CD4-positive, alpha-beta T cell treated with Interferon gamma for 1 hour (primary cell): ENCODE data around the gene MRPL55.

ENCODE experiments used
- DNase-seq: peaks from one replicate; pipeline ENCODE4 v3.0.0-alpha.2; 2020

The MRPL55 gene

GRCh38 chr1:228147151-228147693, 38.1 kb upstream of the MRPL55 start:
- DNase-seq: no peak

- no peak for DNase-seq
These were observed 37.5 kb upstream of the MRPL55 start for GRCh38 chr1:228146417-228147150.

- DNase-seq: no peak
These were observed 36.6 kb upstream of the MRPL55 start for GRCh38 chr1:228145463-228146416.

- no peak for DNase-seq
These were observed 35.9 kb upstream of the MRPL55 start for GRCh38 chr1:228144993-228145343.

GRCh38 chr1:228144193-228144992, 35.3 kb upstream of the MRPL55 start:
- no peak for DNase-seq

GRCh38 chr1:228143480-228144192, 34.5 kb upstream of the MRPL55 start:
- DNase-seq: no peak

GRCh38 chr1:228142701-228143136, 33.6 kb upstream of the MRPL55 start:
- no peak for DNase-seq

- peak; percentile 34 for DNase-seq
These were observed 33.1 kb upstream of the MRPL55 start for GRCh38 chr1:228142155-228142691.

GRCh38 chr1:228141226-228142044, 32.3 kb upstream of the MRPL55 start:
- no peak for DNase-seq

- no peak for DNase-seq
These were observed 31.7 kb upstream of the MRPL55 start for GRCh38 chr1:228140724-228141225.

GRCh38 chr1:228139931-228140723, 31.0 kb upstream of the MRPL55 start, which contains the start of gene GUK1:
TSS of gene GUK1 (plus strand) at chr1:228140279. CDS start at chr1:228140303, 24 bp downstream.
- peak; percentile 100 for DNase-seq

- DNase-seq: no peak
These were observed 30.4 kb upstream of the MRPL55 start for GRCh38 chr1:228139406-228139930.

- no peak for DNase-seq
These were observed 27.8 kb upstream of the MRPL55 start for GRCh38 chr1:228136901-228137300.

- no peak for DNase-seq
These were observed 25.5 kb upstream of the MRPL55 start for GRCh38 chr1:228134591-228134990.

GRCh38 chr1:228131766-228132165, 22.7 kb upstream of the MRPL55 start:
- no peak for DNase-seq

GRCh38 chr1:228125185-228125584, 16.1 kb upstream of the MRPL55 start:
- DNase-seq: no peak

- no peak for DNase-seq
These were observed 14.4 kb upstream of the MRPL55 start for GRCh38 chr1:228123505-228123904.

- no peak for DNase-seq
These were observed 13.9 kb upstream of the MRPL55 start for GRCh38 chr1:228122921-228123441.

GRCh38 chr1:228120857-228121489, 11.9 kb upstream of the MRPL55 start:
- no peak for DNase-seq
